GM18519 (cell line): ENCODE results near the gene EARS2.
A peak's percentile ranks its signal among the peaks of the same experiment; 100 is the strongest.
"Not testable (repeated sequence)": the region's sequence is repeated elsewhere in the genome, so short reads cannot be mapped to it uniquely, and the experiment has no call there.

Experiments
- ATAC-seq: cut with Tn5 transposase; IDR thresholded peaks from one replicate; pipeline ENCODE4 v1.9.1; 2021; ENCODE audit warnings: mild to moderate bottlenecking, moderate library complexity; ENCODE audit not compliant: unreplicated experiment, low FRiP score

Gene EARS2

DNA sequence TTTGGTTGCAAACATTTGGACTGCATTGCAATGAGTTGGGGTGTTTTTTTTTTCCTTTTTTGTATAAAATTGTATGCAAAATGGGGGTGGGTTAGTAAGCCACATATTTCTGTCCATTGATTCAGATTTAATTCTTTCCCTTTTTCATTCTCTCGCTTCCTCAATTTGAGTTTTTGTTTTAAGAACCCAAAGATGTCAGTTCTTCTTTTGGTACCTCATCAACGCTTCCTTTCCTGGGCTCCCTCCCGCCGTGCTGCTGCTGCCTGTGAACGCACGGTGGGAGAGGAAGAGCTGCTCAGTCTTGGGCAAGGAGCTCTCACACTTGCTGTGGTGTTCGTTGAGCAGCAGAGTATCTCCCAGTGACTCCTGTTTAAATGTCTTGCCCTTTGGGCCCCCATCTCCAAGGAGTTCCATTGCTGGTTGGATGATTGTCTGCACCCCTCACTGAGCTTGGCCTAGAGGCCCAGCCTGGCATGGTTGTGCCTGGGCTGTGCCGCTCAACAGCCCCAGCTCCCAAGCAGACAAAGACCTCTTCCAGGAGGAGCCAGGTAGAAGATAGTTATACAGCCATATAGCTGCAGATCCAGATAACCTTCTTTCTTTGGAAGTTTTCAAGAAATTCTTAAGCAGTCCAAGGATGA is 14.0 kb upstream of the EARS2 start:
- no peak for ATAC-seq

- ATAC-seq = no peak
Observed at GRCh38 chr16:23567602-23568001, 10.5 kb upstream of the EARS2 start.

- ATAC-seq = no peak
Observed at GRCh38 chr16:23566724-23567123, 9.6 kb upstream of the EARS2 start.

DNA sequence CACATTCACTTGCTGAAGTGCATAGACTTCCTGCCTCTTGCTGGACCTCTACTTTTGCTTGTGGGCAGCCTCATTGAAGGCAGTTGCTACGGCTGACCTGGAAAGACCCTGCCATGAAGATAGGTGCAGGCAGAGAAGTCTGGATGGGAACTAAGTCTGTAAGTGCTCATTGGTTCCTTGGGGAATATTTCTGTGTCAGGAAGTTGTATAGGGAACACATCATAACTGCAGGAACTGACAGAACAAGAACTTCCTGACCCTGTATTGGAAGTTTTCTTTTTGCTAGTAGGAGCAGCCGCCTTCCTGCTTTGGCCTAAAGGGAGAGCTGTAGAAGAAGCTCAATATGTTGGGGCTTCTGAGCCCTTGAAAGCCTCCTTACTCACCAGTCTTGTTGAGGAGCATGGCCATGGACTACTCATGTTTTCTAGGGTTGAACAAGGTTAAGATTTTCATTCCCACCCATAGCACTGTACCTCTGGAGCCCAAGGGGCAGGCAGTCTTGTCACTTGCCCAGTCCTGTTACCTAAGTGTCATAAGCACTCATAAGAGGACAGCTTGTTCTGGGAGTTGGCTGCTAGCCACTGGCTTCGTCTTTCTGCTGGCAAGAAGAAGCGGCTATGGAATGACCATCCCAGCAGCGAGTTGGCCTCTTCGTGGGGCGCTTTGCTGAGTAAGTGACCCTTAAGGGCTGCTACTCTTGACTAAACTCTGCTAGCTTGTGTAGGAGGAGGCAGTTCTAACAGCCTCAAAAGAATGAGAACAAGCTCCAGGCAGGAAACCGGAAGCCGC is 7.6 kb upstream of the EARS2 start:
- ATAC-seq = no peak

GRCh38 chr16:23563186-23563585 is 6.0 kb upstream of the EARS2 start:
- ATAC-seq = no peak

DNA sequence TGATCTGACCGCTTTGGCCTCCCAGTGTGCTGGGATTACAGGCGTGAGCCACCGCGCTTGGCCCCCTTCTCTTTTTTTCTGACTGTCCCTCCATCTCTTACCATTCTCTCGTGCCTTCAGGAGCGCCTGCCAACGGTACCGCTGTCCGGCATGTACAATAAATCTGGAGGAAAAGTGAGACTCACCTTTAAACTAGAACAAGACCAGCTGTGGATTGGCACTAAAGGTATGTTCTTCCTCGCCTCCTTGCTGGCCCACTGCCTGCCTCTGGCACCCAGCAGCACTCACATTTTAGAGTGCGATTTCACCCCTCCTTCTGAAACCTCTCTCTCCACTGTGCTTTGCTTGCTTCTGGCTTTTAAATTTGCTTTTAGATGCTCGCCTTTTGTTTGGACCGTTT is 5.4 kb upstream of the EARS2 start:
- ATAC-seq = no peak

GRCh38 chr16:23561586-23561985 is 4.4 kb upstream of the EARS2 start:
- no peak for ATAC-seq

- peak; percentile 16 for ATAC-seq
Observed at GRCh38 chr16:23557779-23558702, 891 bp upstream of the EARS2 start.

- no peak for ATAC-seq
Observed at GRCh38 chr16:23554536-23554935, 2.6 kb downstream of the EARS2 start.

DNA sequence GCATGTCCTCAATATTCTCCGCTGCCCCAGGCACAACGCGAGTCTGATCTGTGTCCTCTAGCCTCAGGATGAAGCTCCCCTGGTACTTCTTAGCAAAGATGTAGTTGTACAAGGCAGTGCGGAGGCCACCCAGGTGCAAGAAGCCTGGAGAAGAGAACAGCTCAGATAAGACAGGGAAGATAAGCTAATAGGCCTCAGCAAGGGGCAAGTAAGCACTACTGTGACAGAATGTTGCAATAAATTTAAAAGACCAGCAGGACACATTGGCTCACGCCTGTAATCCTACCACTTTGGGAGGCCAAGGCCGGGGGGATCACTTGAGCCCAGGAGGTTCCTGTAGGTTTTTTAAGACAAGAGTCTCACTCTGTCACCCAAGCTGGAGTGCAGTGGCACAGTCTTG is 5.0 kb downstream of the EARS2 start:
- ATAC-seq = no peak

- no peak for ATAC-seq
Observed at GRCh38 chr16:23549938-23550337, 7.2 kb downstream of the EARS2 start.

- no peak for ATAC-seq
Observed at GRCh38 chr16:23544436-23544835, 12.7 kb downstream of the EARS2 start.

DNA sequence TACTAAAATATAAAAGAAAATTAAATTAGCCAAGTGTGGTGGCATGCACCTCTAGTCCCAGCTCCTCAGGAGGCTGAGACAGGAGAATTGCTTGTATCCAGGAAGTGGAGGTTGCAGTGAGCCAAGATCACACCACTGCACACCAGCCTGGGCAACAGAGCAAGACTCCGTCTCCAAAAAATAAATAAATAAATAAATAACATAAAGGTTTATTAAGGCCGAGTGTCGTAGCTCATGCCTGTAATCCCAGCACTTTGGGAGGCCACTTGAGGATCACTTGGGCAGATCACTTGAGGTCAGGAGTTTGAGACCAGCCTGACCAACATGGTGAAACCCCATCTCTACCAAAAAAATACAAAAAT is 16.4 kb downstream of the EARS2 start:
- ATAC-seq = not testable (repeated sequence)

- ATAC-seq = no peak
Observed at GRCh38 chr16:23539984-23540816, 16.9 kb downstream of the EARS2 start.

DNA sequence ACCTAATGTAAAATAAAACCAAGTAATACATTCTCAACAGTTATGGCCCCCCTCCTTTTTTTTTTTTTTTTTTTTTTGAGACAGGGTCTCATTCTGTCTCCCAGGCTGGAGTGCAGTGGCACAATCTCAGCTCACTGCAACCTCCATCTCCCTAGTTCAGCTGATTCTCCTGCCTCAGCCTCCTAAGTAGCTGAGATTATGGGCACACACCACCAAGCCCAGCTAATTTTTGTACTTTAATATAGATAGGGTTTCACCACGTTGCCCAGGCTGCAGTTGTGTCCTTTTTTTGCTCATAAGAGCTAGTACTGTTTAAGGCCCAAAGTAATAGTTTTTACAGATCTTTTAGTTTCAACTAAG is 18.3 kb downstream of the EARS2 start:
- ATAC-seq = no peak

GRCh38 chr16:23537390-23537789 is 19.8 kb downstream of the EARS2 start:
- ATAC-seq = no peak

- ATAC-seq = no peak
Observed at GRCh38 chr16:23535901-23536300, 21.2 kb downstream of the EARS2 start.

DNA sequence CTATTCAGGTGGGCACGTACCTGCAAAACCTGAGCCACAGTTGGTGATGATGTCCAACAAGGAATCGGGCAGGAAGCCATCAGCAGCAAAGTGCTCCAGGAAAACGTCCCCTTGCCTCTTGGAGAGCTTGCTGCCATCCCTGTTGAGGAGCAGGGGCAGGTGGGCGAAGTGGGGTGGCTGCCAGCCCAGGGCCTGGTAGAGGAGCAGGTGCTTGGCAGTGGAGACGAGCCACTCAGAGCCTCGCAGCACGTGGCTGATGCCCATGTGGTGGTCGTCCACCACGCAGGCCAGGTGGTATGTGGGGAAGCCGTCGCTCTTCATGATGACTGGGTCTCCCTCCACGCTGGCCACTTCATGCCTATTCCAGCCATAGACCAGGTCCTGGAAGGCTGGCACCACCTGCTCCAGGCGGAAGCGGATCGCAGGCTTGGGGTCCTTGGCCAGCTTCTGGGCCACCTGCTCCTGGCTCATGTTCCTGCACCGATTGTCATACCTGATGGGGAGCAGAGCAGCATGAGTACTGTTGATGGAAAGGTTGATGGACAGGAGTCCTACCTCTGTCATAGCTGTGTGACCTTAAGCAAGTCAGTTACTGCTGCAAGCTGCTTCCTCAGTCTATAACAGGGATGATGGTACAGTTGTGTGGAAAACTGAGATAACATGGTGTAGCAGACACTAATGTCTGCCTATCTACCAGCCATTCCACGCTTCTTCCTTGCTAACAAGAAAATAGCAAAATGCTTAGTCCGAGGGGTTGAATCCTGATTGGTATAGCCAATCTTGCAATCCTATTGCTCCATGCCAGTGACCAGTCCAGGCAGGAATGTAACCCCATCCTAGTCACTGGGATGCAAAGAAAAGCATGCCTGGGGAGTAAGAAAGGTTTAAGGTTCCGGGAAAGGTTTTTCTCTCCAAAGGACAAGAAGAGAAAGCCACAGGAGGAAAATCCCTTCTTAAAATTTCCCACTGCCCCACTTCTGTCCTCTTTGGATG is 22.0 kb downstream of the EARS2 start:
- no peak for ATAC-seq

- ATAC-seq = no peak
Observed at GRCh38 chr16:23532448-23532847, 24.7 kb downstream of the EARS2 start.
